Measurements from ENCODE around the gene HOXD13.
A peak's percentile ranks its signal among the peaks of the same experiment; 100 is the strongest.

HOXD13 gene

GRCh38 chr2:176111846-176112374 lies 19.4 kb downstream of the HOXD13 start:
- no peak for DNase-seq (ENCODE audit: insufficient read length)

GRCh38 chr2:176112375-176113302 lies 20.1 kb downstream of the HOXD13 start:
- FAIRE-seq (no peak), DNase-seq (ENCODE audit: insufficient read length) (no peak)
- TF ChIP-seq POLR2AphosphoS5 (IDR thresholded peaks at IDR 0.05; ENCODE audit: low read depth, low read length) (no peak), POLR2A (IDR thresholded peaks at IDR 0.05; ENCODE audit: low read depth, low read length) (no peak), TAF1 (IDR thresholded peaks at IDR 0.05; ENCODE audit: borderline replicate concordance, low read depth, low read length) (no peak)

More at GRCh38 chr2:176111846-176112374, 19.4 kb downstream of the HOXD13 start:
- no peak for FAIRE-seq
- TF ChIP-seq POLR2AphosphoS5 (IDR thresholded peaks at IDR 0.05; ENCODE audit: low read depth, low read length) (no peak), TAF1 (IDR thresholded peaks at IDR 0.05; ENCODE audit: borderline replicate concordance, low read depth, low read length) (no peak), POLR2A (IDR thresholded peaks at IDR 0.05; ENCODE audit: low read depth, low read length) (no peak)

GRCh38 chr2:176114120-176114929 lies 21.8 kb downstream of the HOXD13 start:
- FAIRE-seq, result no peak
- no peak for DNase-seq (ENCODE audit: insufficient read length)
- TF ChIP-seq POLR2AphosphoS5 (IDR thresholded peaks at IDR 0.05; ENCODE audit: low read depth, low read length), result no peak
- TF ChIP-seq TAF1 (IDR thresholded peaks at IDR 0.05; ENCODE audit: borderline replicate concordance, low read depth, low read length), result no peak
- no peak for TF ChIP-seq POLR2A (IDR thresholded peaks at IDR 0.05; ENCODE audit: low read depth, low read length)

GRCh38 chr2:176114930-176115625 lies 22.6 kb downstream of the HOXD13 start:
- no peak for TF ChIP-seq POLR2A (IDR thresholded peaks at IDR 0.05; ENCODE audit: low read depth, low read length)
- DNase-seq (ENCODE audit: insufficient read length) (no peak), FAIRE-seq (no peak)

GRCh38 chr2:176115883-176116813 lies 23.6 kb downstream of the HOXD13 start, which contains the start of gene HOXD10:
Gene HOXD10, plus strand, starts transcription at chr2:176116778. Its CDS starts 56 bp downstream, at chr2:176116834.
- TF ChIP-seq POLR2AphosphoS5 (IDR thresholded peaks at IDR 0.05; ENCODE audit: low read depth, low read length), result no peak
- TF ChIP-seq POLR2A (IDR thresholded peaks at IDR 0.05; ENCODE audit: low read depth, low read length), result no peak
- FAIRE-seq (peak; percentile 14), DNase-seq (ENCODE audit: insufficient read length) (no peak)

GRCh38 chr2:176117162-176117822 lies 24.8 kb downstream of the HOXD13 start:
- TF ChIP-seq TAF1 (IDR thresholded peaks at IDR 0.05; ENCODE audit: borderline replicate concordance, low read depth, low read length) (no peak), POLR2AphosphoS5 (IDR thresholded peaks at IDR 0.05; ENCODE audit: low read depth, low read length) (no peak), POLR2A (IDR thresholded peaks at IDR 0.05; ENCODE audit: low read depth, low read length) (no peak)
- no peak for DNase-seq (ENCODE audit: insufficient read length)
- FAIRE-seq, result no peak

GRCh38 chr2:176117823-176118371 lies 25.4 kb downstream of the HOXD13 start:
- FAIRE-seq (no peak), DNase-seq (ENCODE audit: insufficient read length) (no peak)
- TF ChIP-seq POLR2A (IDR thresholded peaks at IDR 0.05; ENCODE audit: low read depth, low read length), result no peak
- no peak for TF ChIP-seq POLR2AphosphoS5 (IDR thresholded peaks at IDR 0.05; ENCODE audit: low read depth, low read length)
- TF ChIP-seq TAF1 (IDR thresholded peaks at IDR 0.05; ENCODE audit: borderline replicate concordance, low read depth, low read length), result no peak

GRCh38 chr2:176118601-176119339 lies 26.2 kb downstream of the HOXD13 start:
- TF ChIP-seq POLR2AphosphoS5 (IDR thresholded peaks at IDR 0.05; ENCODE audit: low read depth, low read length) (no peak), TAF1 (IDR thresholded peaks at IDR 0.05; ENCODE audit: borderline replicate concordance, low read depth, low read length) (no peak), POLR2A (IDR thresholded peaks at IDR 0.05; ENCODE audit: low read depth, low read length) (no peak)
- DNase-seq (ENCODE audit: insufficient read length) (no peak), FAIRE-seq (peak; percentile 84)

Measured in GM12892 (cell line).